ENCODE results near the gene TCF7. TPM values are rescaled to one million over a fixed set of nuclear protein-coding genes. Genes with fewer than 3 reads are reported as not detected.

Gene TCF7
- total RNA-seq, 4 donors from 2014 or later: 0.98 to 6.6 (median 2.6) TPM

GRCh38 chr5:134107779-134108178 is 6.7 kb upstream of the TCF7 start:
- TF ChIP-seq, protein P1, sequence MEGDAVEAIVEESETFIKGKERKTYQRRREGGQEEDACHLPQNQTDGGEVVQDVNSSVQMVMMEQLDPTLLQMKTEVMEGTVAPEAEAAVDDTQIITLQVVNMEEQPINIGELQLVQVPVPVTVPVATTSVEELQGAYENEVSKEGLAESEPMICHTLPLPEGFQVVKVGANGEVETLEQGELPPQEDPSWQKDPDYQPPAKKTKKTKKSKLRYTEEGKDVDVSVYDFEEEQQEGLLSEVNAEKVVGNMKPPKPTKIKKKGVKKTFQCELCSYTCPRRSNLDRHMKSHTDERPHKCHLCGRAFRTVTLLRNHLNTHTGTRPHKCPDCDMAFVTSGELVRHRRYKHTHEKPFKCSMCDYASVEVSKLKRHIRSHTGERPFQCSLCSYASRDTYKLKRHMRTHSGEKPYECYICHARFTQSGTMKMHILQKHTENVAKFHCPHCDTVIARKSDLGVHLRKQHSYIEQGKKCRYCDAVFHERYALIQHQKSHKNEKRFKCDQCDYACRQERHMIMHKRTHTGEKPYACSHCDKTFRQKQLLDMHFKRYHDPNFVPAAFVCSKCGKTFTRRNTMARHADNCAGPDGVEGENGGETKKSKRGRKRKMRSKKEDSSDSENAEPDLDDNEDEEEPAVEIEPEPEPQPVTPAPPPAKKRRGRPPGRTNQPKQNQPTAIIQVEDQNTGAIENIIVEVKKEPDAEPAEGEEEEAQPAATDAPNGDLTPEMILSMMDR (IDR thresholded peaks at IDR 0.05; ENCODE audit: low read depth): no peak

- TF ChIP-seq, protein P1 (IDR thresholded peaks at IDR 0.05; ENCODE audit: low read depth): no peak
Measured at GRCh38 chr5:134110382-134110781, 4.1 kb upstream of the TCF7 start.

GRCh38 chr5:134111741-134112647 is 2.5 kb upstream of the TCF7 start:
- TF ChIP-seq, protein P1 (IDR thresholded peaks at IDR 0.05; ENCODE audit: low read depth): no peak

GRCh38 chr5:134112726-134113362 is 1.6 kb upstream of the TCF7 start:
- TF ChIP-seq, protein P1 (IDR thresholded peaks at IDR 0.05; ENCODE audit: low read depth): no peak

DNA sequence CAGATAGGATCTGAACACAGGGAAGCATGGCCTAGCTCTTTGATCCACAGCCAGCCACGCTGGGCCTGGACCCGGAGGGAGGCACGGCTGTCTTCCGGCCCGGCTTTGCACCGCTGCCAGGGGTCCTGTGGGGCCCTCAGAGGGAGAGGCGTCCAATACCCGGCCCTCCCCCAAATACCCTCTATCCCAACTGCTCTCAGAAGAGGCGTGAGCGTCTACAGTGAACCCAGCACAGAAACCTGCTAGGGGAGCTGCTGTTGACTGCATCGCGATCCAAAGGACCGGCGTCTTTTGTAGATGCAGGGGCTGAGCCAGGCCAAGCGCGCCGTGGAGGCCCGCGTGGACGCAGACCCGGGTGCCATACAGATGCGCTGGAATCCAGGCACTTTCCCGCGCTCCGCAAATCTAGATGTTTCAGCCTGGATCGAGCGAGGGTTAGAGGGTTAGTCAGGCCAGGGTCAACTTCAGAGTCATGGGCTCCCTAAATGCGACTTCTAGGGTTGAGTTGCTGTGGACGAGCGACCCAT is 1.1 kb upstream of the TCF7 start:
- TF ChIP-seq, protein P1 (IDR thresholded peaks at IDR 0.05; ENCODE audit: low read depth): no peak

- TF ChIP-seq, protein P1 (IDR thresholded peaks at IDR 0.05; ENCODE audit: low read depth): no peak
Measured at GRCh38 chr5:134114886-134115805, 665 bp downstream of the TCF7 start.

Measured in subcutaneous adipose tissue (tissue), 4 donors.